Measurements from ENCODE around the gene SHROOM2. TPM values are rescaled to one million over a fixed set of nuclear protein-coding genes. Genes with fewer than 3 reads are reported as not detected.

SHROOM2 gene
- total and polyA plus RNA-seq, 4 donors = 0.28 to 2.5 (median 1.2) TPM

GRCh38 chrX:9992061-9992460 lies 205.8 kb downstream of the SHROOM2 start:
- Histone ChIP-seq H3K36me3 (ENCODE audit: control insufficient read depth in 1 of 2, insufficient read depth in 2 of 2, low read length in 1 of 2) (no peaks in the 10 kb centered on the region), H3K4me1 (ENCODE audit: control insufficient read depth in 1 of 2, insufficient read depth in 2 of 2, low read length in 2 of 2) (no peaks in the 10 kb centered on the region), H3K9me3 (ENCODE audit: control insufficient read depth, low read length) (no peaks in the 10 kb centered on the region), H3K4me3 (ENCODE audit: low read length in 2 of 2) (no peak overlapping the region), H3K27me3 (ENCODE audit: control insufficient read depth in 1 of 2, insufficient read depth in 2 of 2, low read length in 1 of 2) (no peaks in the 10 kb centered on the region), H3K27ac (ENCODE audit: low read depth in 1 of 2, low read length in 2 of 2) (no peak overlapping the region)
- intact Hi-C loops (cut with DNase I) = loop anchor here in 1 of 2 donors (10.0 kb wide), 1 partner anchor 107 kb away; no protein-coding TSS in a partner anchor
- DNase-seq (no peak), ATAC-seq (ENCODE audit: low FRiP score) (peak; percentile 20)
- 88 to 97% methylated on average over 28 of the region's 28 CpGs for WGBS, 2 donors

DNA sequence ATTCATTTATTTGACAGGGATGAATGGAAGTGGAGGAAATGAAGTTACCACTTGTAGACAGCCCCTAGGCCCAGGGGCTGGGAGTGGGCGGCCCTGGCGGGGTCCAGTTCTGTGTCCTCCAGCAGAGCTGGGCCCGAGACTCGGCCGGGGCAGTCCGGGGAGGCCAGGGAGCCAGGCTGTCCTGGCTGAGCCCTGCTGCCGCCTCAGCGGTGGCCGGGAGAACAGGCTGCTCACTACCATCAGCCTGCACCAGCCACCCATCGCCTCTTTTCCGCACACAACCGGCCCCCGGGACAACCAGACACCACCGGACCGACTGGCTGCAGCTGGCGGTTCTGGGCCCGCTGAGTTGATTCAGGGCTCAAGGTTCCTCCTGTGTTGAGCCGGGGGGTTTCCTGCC lies 206.5 kb downstream of the SHROOM2 start:
- DNase-seq = no peak
- H3K27me3 ChIP-seq (ENCODE audit: control insufficient read depth in 1 of 2, insufficient read depth in 2 of 2, low read length in 1 of 2) = no peaks in the 10 kb centered on the region
- no peaks in the 10 kb centered on the region for H3K36me3 ChIP-seq (ENCODE audit: control insufficient read depth in 1 of 2, insufficient read depth in 2 of 2, low read length in 1 of 2)
- H3K4me1 ChIP-seq (ENCODE audit: control insufficient read depth in 1 of 2, insufficient read depth in 2 of 2, low read length in 2 of 2) = no peaks in the 10 kb centered on the region
- no peaks in the 10 kb centered on the region for H3K9me3 ChIP-seq (ENCODE audit: control insufficient read depth, low read length)
- WGBS, 2 donors = 94 to 97% methylated on average over 16 to 18 of the region's 18 CpGs
- intact Hi-C loops (cut with DNase I) = loop anchor here in 1 of 2 donors (10.0 kb wide), 1 partner anchor 108 kb away; no protein-coding TSS in a partner anchor
- ATAC-seq (ENCODE audit: low FRiP score) = no peak
- no peak overlapping the region for H3K4me3 ChIP-seq (ENCODE audit: low read length in 2 of 2)
- H3K27ac ChIP-seq (ENCODE audit: low read depth in 1 of 2, low read length in 2 of 2) = no peak overlapping the region

- 14 to 21% methylated on average over 18 of the region's 18 CpGs for WGBS, 2 donors
- H3K36me3 ChIP-seq (ENCODE audit: control insufficient read depth in 1 of 2, insufficient read depth in 2 of 2, low read length in 1 of 2) = no peaks in the 10 kb centered on the region
- no peaks in the 10 kb centered on the region for H3K4me1 ChIP-seq (ENCODE audit: control insufficient read depth in 1 of 2, insufficient read depth in 2 of 2, low read length in 2 of 2)
- no peaks in the 10 kb centered on the region for H3K27me3 ChIP-seq (ENCODE audit: control insufficient read depth in 1 of 2, insufficient read depth in 2 of 2, low read length in 1 of 2)
- H3K27ac ChIP-seq (ENCODE audit: low read depth in 1 of 2, low read length in 2 of 2) = no peak overlapping the region
- intact Hi-C loops (cut with DNase I) = loop anchor here (2.0 to 10.0 kb wide), 2 partner anchors 111 to 123 kb away; no protein-coding TSS in a partner anchor
- H3K4me3 ChIP-seq (ENCODE audit: low read length in 2 of 2) = no peak overlapping the region
- H3K9me3 ChIP-seq (ENCODE audit: control insufficient read depth, low read length) = no peaks in the 10 kb centered on the region
- DNase-seq (peak; percentile 88 to 95), ATAC-seq (ENCODE audit: low FRiP score) (peak; percentile 94)
Measured at GRCh38 chrX:9995855-9996339, 209.7 kb downstream of the SHROOM2 start.

- Histone ChIP-seq H3K9me3 (ENCODE audit: control insufficient read depth, low read length) (no peaks in the 10 kb centered on the region), H3K4me3 (ENCODE audit: low read length in 2 of 2) (no peak overlapping the region), H3K27ac (ENCODE audit: low read depth in 1 of 2, low read length in 2 of 2) (no peak overlapping the region), H3K27me3 (ENCODE audit: control insufficient read depth in 1 of 2, insufficient read depth in 2 of 2, low read length in 1 of 2) (no peaks in the 10 kb centered on the region), H3K36me3 (ENCODE audit: control insufficient read depth in 1 of 2, insufficient read depth in 2 of 2, low read length in 1 of 2) (no peaks in the 10 kb centered on the region), H3K4me1 (ENCODE audit: control insufficient read depth in 1 of 2, insufficient read depth in 2 of 2, low read length in 2 of 2) (no peaks in the 10 kb centered on the region)
- WGBS, 2 donors = 91 to 93% methylated on average over 9 of the region's 9 CpGs
- intact Hi-C loops (cut with DNase I) = loop anchor here (1.0 to 10.0 kb wide), 3 partner anchors 112 to 122 kb away; no protein-coding TSS in a partner anchor
- DNase-seq (no peak), ATAC-seq (ENCODE audit: low FRiP score) (no peak)
Measured at GRCh38 chrX:9997041-9997440, 210.8 kb downstream of the SHROOM2 start.

DNA sequence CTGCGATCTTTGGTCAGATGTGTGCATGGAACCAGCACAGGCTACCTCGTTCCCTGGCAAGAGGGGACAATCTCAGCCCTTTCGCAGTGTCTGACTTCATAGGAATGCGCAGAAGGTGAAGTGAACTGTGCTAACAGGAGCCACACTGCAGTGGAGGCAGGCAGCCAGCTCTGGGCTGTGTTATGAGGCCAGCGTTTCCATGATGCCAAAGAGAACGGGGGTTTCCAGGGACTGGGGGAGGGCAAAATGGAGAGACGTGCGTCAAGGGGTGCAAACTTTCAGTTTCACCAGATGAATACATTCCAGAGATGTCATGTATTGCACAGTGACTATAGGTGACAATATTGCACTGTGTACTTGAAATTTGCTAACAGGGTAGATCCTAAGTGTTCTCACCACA lies 211.3 kb downstream of the SHROOM2 start:
- ATAC-seq (ENCODE audit: low FRiP score) (no peak), DNase-seq (no peak)
- intact Hi-C loops (cut with DNase I) = loop anchor here (1.0 to 10.0 kb wide), 3 partner anchors 113 to 122 kb away; no protein-coding TSS in a partner anchor
- Histone ChIP-seq H3K27ac (ENCODE audit: low read depth in 1 of 2, low read length in 2 of 2) (no peak overlapping the region), H3K4me3 (ENCODE audit: low read length in 2 of 2) (no peak overlapping the region), H3K27me3 (ENCODE audit: control insufficient read depth in 1 of 2, insufficient read depth in 2 of 2, low read length in 1 of 2) (no peaks in the 10 kb centered on the region), H3K9me3 (ENCODE audit: control insufficient read depth, low read length) (no peaks in the 10 kb centered on the region), H3K36me3 (ENCODE audit: control insufficient read depth in 1 of 2, insufficient read depth in 2 of 2, low read length in 1 of 2) (no peaks in the 10 kb centered on the region), H3K4me1 (ENCODE audit: control insufficient read depth in 1 of 2, insufficient read depth in 2 of 2, low read length in 2 of 2) (no peaks in the 10 kb centered on the region)
- WGBS, 2 donors = 68 to 82% methylated on average over 8 of the region's 8 CpGs

Other genes with a start within 250 kb of the SHROOM2 start
- gene GPR143, start 20.6 kb upstream of the SHROOM2 start, total RNA-seq = under 1 TPM in 1 of 2 donors, not detected in 1; 0.45 TPM
- gene GPR143, start 20.6 kb upstream of the SHROOM2 start, polyA plus RNA-seq = under 1 TPM in 1 of 2 donors, not detected in 1; 0.50 TPM
- gene CLDN34, start 180.9 kb downstream of the SHROOM2 start, total RNA-seq = under 1 TPM in 1 of 2 donors, not detected in 1; 0.36 TPM
- not detected for gene CLDN34, start 180.9 kb downstream of the SHROOM2 start, polyA plus RNA-seq